NT2/D1 (cell line): ENCODE data around the gene SYNGR1.

Experiments used
- DNase-seq: peaks from one replicate; pipeline ENCODE4 v3.0.0-alpha.2; 2011; ENCODE audit warnings: low read depth, low spot score
- H3K27me3 ChIP-seq: 2 replicates; pipeline ENCODE4 v1.6.0; 2011; ENCODE audit warnings: mild to moderate bottlenecking; ENCODE audit not compliant: insufficient read length, insufficient read depth
- H3K36me3 ChIP-seq: 2 replicates; pipeline ENCODE4 v1.6.1; 2011; ENCODE audit warnings: mild to moderate bottlenecking, low read length, mixed read lengths; ENCODE audit not compliant: insufficient read depth, insufficient read length
- H3K4me1 ChIP-seq: 2 replicates; pipeline ENCODE4 v1.5.1; 2011; ENCODE audit not compliant: insufficient read depth, insufficient read length
- H3K4me3 ChIP-seq: 2 replicates; pipeline ENCODE4 v1.5.1; 2011; ENCODE audit warnings: low read depth; ENCODE audit not compliant: insufficient read length
- H3K9ac ChIP-seq: 2 replicates; pipeline ENCODE4 v1.6.0; 2011; ENCODE audit warnings: low read depth; ENCODE audit not compliant: insufficient read length
- H3K9me3 ChIP-seq: 2 replicates; pipeline ENCODE4 v1.5.1; 2011; ENCODE audit warnings: mild to moderate bottlenecking, low read length; ENCODE audit not compliant: insufficient read depth
- SUZ12 ChIP-seq: IDR thresholded peaks from 2 replicates; pipeline ENCODE4 v1.6.1; 2011; ENCODE audit not compliant: insufficient read length, insufficient read depth; ENCODE audit errors: extremely low read depth
- YY1 ChIP-seq: IDR thresholded peaks from 2 replicates; pipeline ENCODE4 v1.6.1; 2011; ENCODE audit not compliant: insufficient read length, insufficient read depth
- ZNF274 ChIP-seq: IDR thresholded peaks from 2 replicates; pipeline ENCODE4 v1.6.1; 2011; ENCODE audit warnings: mild to moderate bottlenecking, low read depth, low read length

Gene SYNGR1

DNA sequence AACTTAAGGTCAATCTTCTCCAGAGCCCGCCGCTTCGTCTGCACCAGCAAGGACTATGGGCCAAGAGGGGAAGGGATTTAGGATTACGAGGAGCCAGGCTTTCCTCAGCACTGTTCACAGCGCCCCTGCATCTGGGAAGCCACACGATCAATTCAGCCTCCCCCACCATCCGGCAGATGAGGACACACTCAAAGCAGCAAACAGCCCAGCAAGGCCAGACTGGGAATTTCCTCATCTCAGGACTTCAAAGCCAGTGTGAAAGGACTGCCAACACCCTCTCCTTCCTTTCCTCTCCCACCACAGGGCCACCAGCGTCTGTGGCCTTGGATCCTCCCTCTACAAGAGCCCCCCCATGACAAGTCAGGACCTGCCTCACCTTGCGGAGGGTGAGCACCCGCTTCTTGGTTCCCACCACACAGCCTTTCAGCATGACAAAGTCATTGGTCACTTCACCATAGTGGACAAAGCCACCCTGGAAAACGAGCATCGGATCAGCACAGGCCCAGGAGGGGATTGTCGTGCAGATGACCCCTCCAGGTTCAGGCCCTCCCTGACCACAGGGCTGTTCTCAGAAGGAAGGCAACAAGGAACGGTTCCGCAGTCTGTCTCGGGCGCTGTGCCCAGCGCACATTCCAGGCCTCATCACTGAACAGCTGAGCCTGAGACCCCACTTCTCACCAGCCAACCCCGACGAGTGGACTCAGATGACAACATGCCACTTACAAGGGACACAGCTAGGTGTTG lies 36.4 kb upstream of the SYNGR1 start:
- Histone ChIP-seq H3K9ac (peak overlapping the region; percentile 1), H3K4me3 (no peak overlapping the region), H3K27me3 (no peaks in the 10 kb centered on the region), H3K36me3 (peaks cover 89% of the 10 kb centered on the region), H3K9me3 (no peaks in the 10 kb centered on the region), H3K4me1 (peaks cover 21% of the 10 kb centered on the region)
- TF ChIP-seq ZNF274: no peak
- TF ChIP-seq YY1: no peak
- no peak for TF ChIP-seq SUZ12
- no peak for DNase-seq

DNA sequence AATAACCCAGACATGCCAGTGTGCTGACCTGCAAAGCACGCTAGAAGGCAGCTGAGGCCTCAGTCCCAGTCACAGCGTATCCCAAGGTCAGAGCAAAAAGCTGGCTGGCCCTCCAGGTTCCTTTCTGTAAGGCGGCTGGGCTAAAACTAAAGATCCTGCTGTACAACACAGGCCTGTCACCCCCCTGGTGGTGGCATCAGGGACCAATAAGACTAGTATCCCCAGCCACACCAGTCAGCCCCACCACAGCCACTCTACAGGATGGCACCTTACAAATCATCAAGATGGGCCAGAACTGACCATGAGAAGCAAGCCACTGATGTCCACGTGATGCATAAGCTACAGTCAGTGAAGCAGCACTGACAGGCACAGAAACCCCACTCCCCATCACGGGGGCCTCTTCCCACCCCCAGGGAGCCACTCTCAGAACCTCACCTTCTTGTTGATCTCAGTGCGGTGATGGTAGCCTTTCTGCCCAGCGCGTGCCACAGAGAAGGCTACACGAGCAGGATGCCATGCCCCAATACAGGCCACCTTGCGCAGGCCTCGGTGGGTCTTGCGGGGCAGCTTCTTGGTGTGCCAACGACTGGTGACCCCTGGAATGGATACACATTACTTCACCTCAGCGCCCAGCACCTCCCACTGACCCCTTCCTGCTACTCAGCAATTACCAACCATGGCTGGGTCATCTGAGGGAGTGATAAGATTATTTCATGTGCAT lies 35.4 kb upstream of the SYNGR1 start:
- H3K27me3 ChIP-seq: no peaks in the 10 kb centered on the region
- no peak for DNase-seq
- peaks cover 18% of the 10 kb centered on the region for H3K4me1 ChIP-seq
- no peaks in the 10 kb centered on the region for H3K9me3 ChIP-seq
- no peak overlapping the region for H3K4me3 ChIP-seq
- TF ChIP-seq SUZ12: no peak
- no peak for TF ChIP-seq YY1
- TF ChIP-seq ZNF274: no peak
- H3K9ac ChIP-seq: peak overlapping the region; percentile 29
- H3K36me3 ChIP-seq: peaks cover 93% of the 10 kb centered on the region

DNA sequence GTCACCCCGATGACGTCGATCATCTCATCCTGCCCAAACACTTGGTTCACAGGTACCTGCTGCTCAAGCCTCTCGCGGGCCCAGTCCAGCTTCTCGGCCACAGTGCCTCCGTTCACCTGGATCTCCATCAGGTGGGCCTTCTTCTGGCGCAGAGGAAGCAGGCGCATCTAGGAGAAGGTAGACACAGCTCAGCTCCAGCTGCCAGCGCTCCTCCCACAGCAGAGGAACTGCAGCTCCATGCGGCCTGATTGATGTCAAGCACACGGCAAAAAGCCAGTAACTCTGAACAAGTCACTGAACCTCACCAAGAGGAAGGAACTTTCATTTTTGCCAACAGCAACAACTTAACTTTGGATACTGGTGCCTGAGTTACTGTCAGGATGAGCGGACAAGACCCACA lies 34.4 kb upstream of the SYNGR1 start:
- peak overlapping the region; percentile 29 for H3K9ac ChIP-seq
- H3K36me3 ChIP-seq: peaks cover 85% of the 10 kb centered on the region
- DNase-seq: no peak
- H3K4me3 ChIP-seq: peak overlapping the region; percentile 5
- H3K9me3 ChIP-seq: no peaks in the 10 kb centered on the region
- H3K4me1 ChIP-seq: peaks cover 11% of the 10 kb centered on the region
- no peak for TF ChIP-seq ZNF274
- no peak for TF ChIP-seq YY1
- no peak for TF ChIP-seq SUZ12
- no peaks in the 10 kb centered on the region for H3K27me3 ChIP-seq

DNA sequence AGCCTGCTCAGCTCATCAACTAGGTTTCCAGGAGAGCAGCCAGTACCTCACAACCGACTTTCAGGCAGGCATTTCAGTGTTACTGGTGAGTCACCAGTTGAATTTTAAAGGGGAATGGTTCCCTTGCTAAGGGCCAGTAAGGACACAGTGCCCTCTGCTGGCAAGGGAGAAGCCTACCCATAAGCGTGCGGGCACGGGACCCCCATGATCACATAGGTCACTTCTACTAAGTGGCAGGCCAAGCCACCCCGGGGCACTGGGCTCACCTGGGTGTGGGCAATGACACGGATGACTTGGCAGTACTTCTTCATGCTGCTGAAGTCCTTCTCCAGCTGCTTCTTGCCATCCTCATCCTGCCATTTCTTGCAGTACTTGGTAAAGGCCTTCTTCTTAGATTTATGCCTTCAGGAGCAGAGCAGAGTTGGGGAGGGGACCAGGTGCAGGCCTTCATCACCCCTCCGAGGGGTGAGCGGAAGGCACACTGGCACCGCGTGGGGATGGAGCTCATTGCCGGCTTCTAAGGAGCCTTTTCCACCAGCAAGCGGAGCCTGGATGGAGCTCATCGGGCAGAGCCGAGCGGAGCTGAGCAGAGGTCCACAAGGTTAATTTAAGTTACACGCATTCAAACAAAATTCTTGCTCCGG lies 33.2 kb upstream of the SYNGR1 start:
- Histone ChIP-seq H3K9me3 (no peaks in the 10 kb centered on the region), H3K9ac (peak overlapping the region; percentile 96), H3K4me1 (peaks cover 6% of the 10 kb centered on the region), H3K4me3 (peak overlapping the region; percentile 92), H3K27me3 (no peaks in the 10 kb centered on the region), H3K36me3 (peaks cover 77% of the 10 kb centered on the region)
- TF ChIP-seq SUZ12: no peak
- TF ChIP-seq ZNF274: no peak
- no peak for TF ChIP-seq YY1
- peak; percentile 59 for DNase-seq

DNA sequence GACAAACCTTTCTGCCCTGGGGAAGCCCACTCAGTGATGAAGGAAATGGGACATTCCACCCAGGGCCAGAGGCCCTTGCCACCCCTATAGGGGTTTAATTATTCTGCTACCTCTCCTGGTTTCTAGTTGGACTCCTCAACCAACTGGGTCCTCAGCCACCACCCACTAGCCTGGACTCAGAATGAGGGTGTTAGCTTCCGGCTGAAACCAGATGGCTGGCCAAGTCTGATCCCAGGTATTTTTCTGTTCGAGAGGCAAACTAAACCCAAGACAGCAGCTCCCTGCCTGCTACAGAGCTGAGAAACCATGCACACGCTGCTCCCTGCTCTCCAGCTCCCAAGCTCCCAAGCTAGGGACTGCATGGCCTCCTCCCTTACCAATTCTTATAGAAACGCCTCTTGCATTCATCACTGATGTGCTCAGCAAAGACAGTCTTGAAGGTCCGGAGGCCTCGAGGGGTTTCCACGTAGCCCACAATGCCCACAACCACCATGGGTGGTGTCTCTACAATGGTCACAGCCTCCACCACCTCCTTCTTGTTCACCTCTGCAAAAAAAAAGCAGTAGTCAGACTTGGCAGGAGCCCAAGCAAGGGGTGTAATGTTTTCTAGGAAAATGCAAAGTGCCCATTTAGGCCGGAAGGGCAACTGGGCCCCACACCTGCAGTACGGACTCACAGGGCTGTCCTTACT lies 32.6 kb upstream of the SYNGR1 start:
- DNase-seq: no peak
- Histone ChIP-seq H3K4me3 (peak overlapping the region; percentile 92), H3K36me3 (peaks cover 70% of the 10 kb centered on the region), H3K4me1 (peaks cover 6% of the 10 kb centered on the region), H3K27me3 (no peaks in the 10 kb centered on the region), H3K9me3 (no peaks in the 10 kb centered on the region), H3K9ac (peak overlapping the region; percentile 96)
- no peak for TF ChIP-seq YY1
- no peak for TF ChIP-seq SUZ12
- TF ChIP-seq ZNF274: no peak

DNA sequence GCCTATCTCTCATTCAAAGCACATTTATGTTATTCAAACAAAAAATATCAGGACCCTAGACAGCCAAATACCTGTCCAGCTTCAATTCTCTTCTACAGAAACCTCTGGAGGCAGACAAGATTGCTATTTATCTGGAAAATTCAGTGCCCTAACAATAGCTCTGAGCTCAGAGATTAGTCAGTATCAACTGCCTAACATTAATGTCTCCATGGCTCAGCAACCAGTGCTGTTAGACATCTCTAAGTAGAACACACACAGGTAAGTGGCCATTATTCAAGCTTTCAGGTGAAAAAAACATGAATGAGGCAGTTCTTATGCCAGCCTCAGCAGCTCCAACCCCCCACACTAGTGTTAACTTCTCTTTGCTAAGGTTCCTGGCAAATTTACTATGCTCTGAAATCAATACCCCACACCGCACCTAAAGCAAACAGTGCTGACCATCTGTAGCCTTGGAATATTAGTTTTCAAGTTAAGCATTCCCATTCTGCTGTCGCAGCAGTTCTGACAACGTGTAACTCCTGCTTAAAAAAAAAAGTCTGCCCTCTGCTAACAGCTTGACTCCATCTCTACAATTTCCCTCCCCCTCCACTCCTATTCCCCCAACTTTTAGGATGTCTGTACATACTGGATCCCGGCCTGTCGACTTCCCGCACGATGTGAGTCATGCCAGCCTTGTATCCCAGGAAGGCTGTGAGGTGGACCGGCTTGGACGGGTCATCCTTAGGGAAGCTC lies 31.9 kb upstream of the SYNGR1 start:
- Histone ChIP-seq H3K9me3 (no peaks in the 10 kb centered on the region), H3K36me3 (peaks cover 63% of the 10 kb centered on the region), H3K9ac (peak overlapping the region; percentile 96), H3K27me3 (no peaks in the 10 kb centered on the region), H3K4me3 (peak overlapping the region; percentile 92), H3K4me1 (peaks cover 6% of the 10 kb centered on the region)
- DNase-seq: no peak
- TF ChIP-seq YY1 (no peak), SUZ12 (no peak), ZNF274 (no peak)
